ENCODE data around the gene PHC1.

GRCh38 chr12:8980137-8980536, 65.8 kb downstream of the PHC1 start:
- TF ChIP-seq CTCF (IDR thresholded peaks at IDR 0.05) (no peak), POLR2A (IDR thresholded peaks at IDR 0.05) (no peak)

Measured in vagina (tissue), 2 donors.